Activated T-helper 1 cell treated with anti-CD3 and anti-CD28 coated beads, Interleukin-12 subunit alpha, Interleukin-12 subunit beta, Interleukin-2, Interleukin-4 antibody, amounts not matched to agents 30 ng/mL and 10 ng/mL and 1 ng/mL, durations not matched to agents 14 hours and 24 hours and 36 hours (primary cell): Measurements from ENCODE around the gene PRB2. TPM values are rescaled to one million over a fixed set of nuclear protein-coding genes. Genes with fewer than 3 reads are reported as not detected.
"Not testable (repeated sequence)": the region's sequence is repeated elsewhere in the genome, so short reads cannot be mapped to it uniquely, and the experiment has no call there.

ENCODE experiments used
- DNase-seq: peaks from one replicate; pipeline ENCODE4 v3.0.0; 2021; ENCODE audit warnings: low spot score
- H3K27ac Mint-ChIP-seq: one replicate; pipeline ENCODE4 v1.8.0; 2021; ENCODE audit warnings: mild to moderate bottlenecking, mixed read lengths
- H3K27me3 Mint-ChIP-seq: one replicate; pipeline ENCODE4 v1.8.0; 2022; ENCODE audit warnings: mild to moderate bottlenecking, moderate library complexity, mixed read lengths; ENCODE audit not compliant: insufficient read depth
- H3K36me3 Mint-ChIP-seq: one replicate; pipeline ENCODE4 v1.8.0; 2021; ENCODE audit warnings: low read depth, mixed read lengths
- H3K4me1 Mint-ChIP-seq: one replicate; pipeline ENCODE4 v1.8.0; 2021; ENCODE audit warnings: low read depth, mixed read lengths
- H3K4me3 Mint-ChIP-seq: one replicate; pipeline ENCODE4 v1.8.0; 2021; ENCODE audit warnings: mild to moderate bottlenecking, moderate library complexity, mixed read lengths
- H3K9me3 Mint-ChIP-seq: one replicate; pipeline ENCODE4 v1.8.0; 2021; ENCODE audit warnings: mixed read lengths
- intact Hi-C: fragments of 100-400 bp; cut with micrococcal nuclease; formaldehyde crosslinking; loops from one replicate; pipeline ENCODE4 v1.15.1; 2024
- total RNA-seq: library from RNA; stranded (reverse); gene quantifications from 2 replicates; pipeline ENCODE4 v1.2.3, GENCODE V29; 2022

The PRB2 gene
- total RNA-seq, result not detected in 2 replicates

GRCh38 chr12:11395467-11395866 is at the start of gene PRB2:
PRB2 (minus strand) TSS chr12:11395567; CDS start chr12:11395529, 38 bp downstream.
- H3K9me3 Mint-ChIP-seq, H3K27me3 Mint-ChIP-seq, H3K27ac Mint-ChIP-seq, DNase-seq, H3K36me3 Mint-ChIP-seq, H3K4me3 Mint-ChIP-seq, H3K4me1 Mint-ChIP-seq, intact Hi-C loops: not testable (repeated sequence)

GRCh38 chr12:11437966-11438365 is 42.6 kb upstream of the PRB2 start:
- intact Hi-C loops, result no loop called here
- Mint-ChIP-seq H3K27me3 (peaks cover 3% of the 10 kb centered on the region), H3K9me3 (no peaks in the 10 kb centered on the region), H3K36me3 (no peaks in the 10 kb centered on the region), H3K4me3 (no peak overlapping the region), H3K27ac (no peak overlapping the region), H3K4me1 (no peaks in the 10 kb centered on the region)
- no peak for DNase-seq

- Mint-ChIP-seq H3K9me3 (no peaks in the 10 kb centered on the region), H3K4me1 (peaks cover 12% of the 10 kb centered on the region), H3K27me3 (no peaks in the 10 kb centered on the region), H3K4me3 (no peak overlapping the region), H3K36me3 (no peaks in the 10 kb centered on the region), H3K27ac (no peak overlapping the region)
- intact Hi-C loops, result no loop called here
- no peak for DNase-seq
Measured at GRCh38 chr12:11433664-11434063, 38.3 kb upstream of the PRB2 start.

- no peaks in the 10 kb centered on the region for H3K9me3 Mint-ChIP-seq
- no peak overlapping the region for H3K4me3 Mint-ChIP-seq
- peaks cover 12% of the 10 kb centered on the region for H3K4me1 Mint-ChIP-seq
- DNase-seq, result no peak
- intact Hi-C loops, result no loop called here
- H3K27ac Mint-ChIP-seq, result no peak overlapping the region
- no peaks in the 10 kb centered on the region for H3K36me3 Mint-ChIP-seq
- no peaks in the 10 kb centered on the region for H3K27me3 Mint-ChIP-seq
Measured at GRCh38 chr12:11431486-11431885, 36.1 kb upstream of the PRB2 start.

- no peak for DNase-seq
- Mint-ChIP-seq H3K27me3 (no peaks in the 10 kb centered on the region), H3K9me3 (no peaks in the 10 kb centered on the region), H3K4me1 (peaks cover 12% of the 10 kb centered on the region), H3K36me3 (no peaks in the 10 kb centered on the region), H3K27ac (no peak overlapping the region), H3K4me3 (no peak overlapping the region)
- intact Hi-C loops, result no loop called here
Measured at GRCh38 chr12:11427341-11427740, 32.0 kb upstream of the PRB2 start.

GRCh38 chr12:11412731-11413130 is 17.4 kb upstream of the PRB2 start:
- no peaks in the 10 kb centered on the region for H3K4me1 Mint-ChIP-seq
- no peaks in the 10 kb centered on the region for H3K36me3 Mint-ChIP-seq
- H3K27me3 Mint-ChIP-seq, result no peaks in the 10 kb centered on the region
- no peak overlapping the region for H3K4me3 Mint-ChIP-seq
- intact Hi-C loops, result no loop called here
- DNase-seq, result no peak
- H3K27ac Mint-ChIP-seq, result no peak overlapping the region
- peaks cover 19% of the 10 kb centered on the region for H3K9me3 Mint-ChIP-seq

- Mint-ChIP-seq H3K27me3 (no peaks in the 10 kb centered on the region), H3K4me3 (no peak overlapping the region), H3K9me3 (peaks cover 8% of the 10 kb centered on the region), H3K27ac (no peak overlapping the region), H3K36me3 (no peaks in the 10 kb centered on the region), H3K4me1 (no peaks in the 10 kb centered on the region)
- no peak for DNase-seq
- intact Hi-C loops, result no loop called here
Measured at GRCh38 chr12:11408096-11408495, 12.7 kb upstream of the PRB2 start.

- intact Hi-C loops, result no loop called here
- no peak overlapping the region for H3K4me3 Mint-ChIP-seq
- H3K9me3 Mint-ChIP-seq, result no peaks in the 10 kb centered on the region
- no peaks in the 10 kb centered on the region for H3K36me3 Mint-ChIP-seq
- H3K27me3 Mint-ChIP-seq, result peaks cover 1% of the 10 kb centered on the region
- no peaks in the 10 kb centered on the region for H3K4me1 Mint-ChIP-seq
- DNase-seq, result no peak
- H3K27ac Mint-ChIP-seq, result no peak overlapping the region
Measured at GRCh38 chr12:11397366-11397765, 2.0 kb upstream of the PRB2 start.

- H3K27ac Mint-ChIP-seq, DNase-seq, H3K9me3 Mint-ChIP-seq, intact Hi-C loops, H3K4me3 Mint-ChIP-seq, H3K4me1 Mint-ChIP-seq, H3K27me3 Mint-ChIP-seq, H3K36me3 Mint-ChIP-seq: not testable (repeated sequence)
Measured at GRCh38 chr12:11391456-11391855, 3.9 kb downstream of the PRB2 start.

- not testable (repeated sequence) for H3K36me3 Mint-ChIP-seq
Measured at GRCh38 chr12:11377420-11377819, 17.9 kb downstream of the PRB2 start.

GRCh38 chr12:11361151-11361550 is 34.2 kb downstream of the PRB2 start:
- intact Hi-C loops, result no loop called here
- Mint-ChIP-seq H3K4me3 (no peak overlapping the region), H3K27ac (no peak overlapping the region), H3K36me3 (no peaks in the 10 kb centered on the region), H3K27me3 (peaks cover 2% of the 10 kb centered on the region), H3K9me3 (no peaks in the 10 kb centered on the region), H3K4me1 (no peaks in the 10 kb centered on the region)
- DNase-seq, result no peak

More at GRCh38 chr12:11377420-11377819, 17.9 kb downstream of the PRB2 start:
- H3K4me3 Mint-ChIP-seq, H3K4me1 Mint-ChIP-seq, DNase-seq, H3K27me3 Mint-ChIP-seq, H3K27ac Mint-ChIP-seq, intact Hi-C loops: not testable (repeated sequence)
- peaks cover 27% of the 10 kb centered on the region for H3K9me3 Mint-ChIP-seq

GRCh38 chr12:11360205-11360883 is 35.0 kb downstream of the PRB2 start:
- DNase-seq, intact Hi-C loops, H3K36me3 Mint-ChIP-seq, H3K4me1 Mint-ChIP-seq, H3K27ac Mint-ChIP-seq, H3K4me3 Mint-ChIP-seq, H3K9me3 Mint-ChIP-seq, H3K27me3 Mint-ChIP-seq: not testable (repeated sequence)

GRCh38 chr12:11351736-11352135 is 43.6 kb downstream of the PRB2 start:
- H3K4me1 Mint-ChIP-seq, H3K4me3 Mint-ChIP-seq, intact Hi-C loops, H3K27ac Mint-ChIP-seq, H3K36me3 Mint-ChIP-seq, DNase-seq, H3K27me3 Mint-ChIP-seq, H3K9me3 Mint-ChIP-seq: not testable (repeated sequence)

- Mint-ChIP-seq H3K4me1 (no peaks in the 10 kb centered on the region), H3K27ac (no peak overlapping the region), H3K9me3 (no peaks in the 10 kb centered on the region), H3K4me3 (no peak overlapping the region), H3K36me3 (no peaks in the 10 kb centered on the region), H3K27me3 (no peaks in the 10 kb centered on the region)
- no peak for DNase-seq
- intact Hi-C loops, result no loop called here
Measured at GRCh38 chr12:11348439-11348838, 46.9 kb downstream of the PRB2 start.
